HCT116 (cell line): ENCODE measurements around the gene FKBP4. TPM values are rescaled to one million over a fixed set of nuclear protein-coding genes. Genes with fewer than 3 reads are reported as not detected.

Source experiments
- ATAC-seq: fragments of 200-7000 bp; cut with Tn5 transposase; 2 replicates; pipeline ENCODE4 v1.9.1; 2020; ENCODE audit warnings: mild to moderate bottlenecking, moderate library complexity
- BruUV-seq: library from RNA; stranded (reverse); fragments of 400-500 nt; replicated peaks from 2 replicates; lab custom pipeline; 2021; lab: Mats Ljungman, UMichigan
- CTCF ChIA-PET: fragments of 300-600 bp; sonication (Branson Sonifier 250); formaldehyde crosslinking; loops from one replicate; lab custom pipeline; 2021; ENCODE audit warnings: antibody characterized with exemption; lab: Charles Lee
- POLR2A ChIA-PET: fragments of 300-600, 350-600 bp; sonication (Branson Sonifier 250); formaldehyde crosslinking; loops from one replicate; lab custom pipeline; 2021; ENCODE audit warnings: antibody characterized with exemption; lab: Charles Lee
- RAD21 ChIA-PET, 2 experiments: fragments of 300-600 bp; sonication (Branson Sonifier 250); formaldehyde crosslinking; loops; one replicate each; lab custom pipeline; 2023; ENCODE audit warnings: low total read pairs in 2 of 2; ENCODE audit not compliant: uncharacterized antibody in 2 of 2, unreplicated experiment in 2 of 2, low non-redundant PET in 1 of 2; lab: Charles Lee
- DNase-seq: peaks from one replicate; pipeline ENCODE4 v3.0.0-alpha.2; 2010; ENCODE audit warnings: low read depth, low spot score
- H2AFZ ChIP-seq: fragments of 200-600 bp; shearing (Covaris generic), sonication (generic); 2 replicates; pipeline ENCODE4 v1.6.1; 2017; ENCODE audit warnings: low read depth, mixed run types, mixed read lengths, antibody characterized with exemption, low read length; ENCODE audit not compliant: poor library complexity, severe bottlenecking
- H3K27ac ChIP-seq: 2 replicates; pipeline ENCODE4 v1.5.1; 2012; ENCODE audit warnings: low read depth, low read length
- H3K27me3 ChIP-seq: fragments of 200-600 bp; sonication (generic); 2 replicates; pipeline ENCODE4 v1.6.1; 2016; ENCODE audit warnings: mixed run types, low read length, mixed read lengths; ENCODE audit not compliant: insufficient read depth
- H3K36me3 ChIP-seq, 2 experiments: fragments of 200-500 bp in 1 of 2; fragments of 200-600 bp in 1 of 2; sonication (Bioruptor generic) in 1 of 2; sonication (generic) in 1 of 2; 2 replicates each; pipeline versions ENCODE4 v1.5.1 to v1.6.1; 2014 to 2016; ENCODE audit warnings: low read length in 2 of 2, inconsistent platforms in 1 of 2, mixed read lengths in 1 of 2, mixed run types in 1 of 2; ENCODE audit not compliant: insufficient read depth in 2 of 2, control insufficient read depth in 1 of 2
- H3K4me1 ChIP-seq, 2 experiments: fragments of 200-600 bp in 1 of 2; sonication (generic) in 1 of 2; 2 replicates each; pipeline versions ENCODE4 v1.5.1 to v1.6.1; 2012 to 2017; ENCODE audit warnings: low read length in 2 of 2, inconsistent platforms in 1 of 2, mild to moderate bottlenecking in 1 of 2, mixed read lengths in 1 of 2, mixed run types in 1 of 2, moderate library complexity in 1 of 2; ENCODE audit not compliant: insufficient read depth in 2 of 2, control insufficient read depth in 1 of 2
- H3K4me2 ChIP-seq: fragments of 200-600 bp; sonication (generic); 2 replicates; pipeline ENCODE4 v1.6.1; 2017; ENCODE audit warnings: mixed run types, low read length, mixed read lengths
- H3K4me3 ChIP-seq, 2 experiments: fragments of 200-600 bp in 1 of 2; sonication (generic) in 1 of 2; replicated peaks in 1 of 2; 2 replicates each; pipeline ENCODE4 v1.5.1; 2011 to 2016; ENCODE audit warnings: low read length in 2 of 2, control low read depth in 1 of 2, low read depth in 1 of 2, mild to moderate bottlenecking in 1 of 2, mixed read lengths in 1 of 2, mixed run types in 1 of 2
- H3K79me2 ChIP-seq: fragments of 200-600 bp; sonication (generic); 2 replicates; pipeline ENCODE4 v1.6.1; 2017; ENCODE audit warnings: mild to moderate bottlenecking, mixed run types, low read length, moderate library complexity, mixed read lengths; ENCODE audit not compliant: insufficient read depth
- H3K9ac ChIP-seq: fragments of 200-600 bp; sonication (generic); 2 replicates; pipeline ENCODE4 v1.6.1; 2016; ENCODE audit warnings: low read length, mixed read lengths
- H3K9me2 ChIP-seq: fragments of 200-600 bp; sonication (generic), shearing (Covaris generic); 2 replicates; pipeline ENCODE4 v1.6.1; 2017; ENCODE audit warnings: mixed run types, mild to moderate bottlenecking, moderate library complexity; ENCODE audit not compliant: insufficient read depth
- H3K9me3 ChIP-seq, 2 experiments: fragments of 200-500 bp in 1 of 2; fragments of 200-600 bp in 1 of 2; sonication (Bioruptor generic) in 1 of 2; sonication (generic) in 1 of 2; 2 replicates each; pipeline ENCODE4 v1.6.1; 2014 to 2017; ENCODE audit warnings: low read length in 2 of 2, mixed read lengths in 2 of 2, inconsistent platforms in 1 of 2, low read depth in 1 of 2, mild to moderate bottlenecking in 1 of 2, mixed run types in 1 of 2, moderate library complexity in 1 of 2; ENCODE audit not compliant: control insufficient read depth in 1 of 2, insufficient read depth in 1 of 2
- H4K20me1 ChIP-seq: fragments of 200-600 bp; sonication (generic), shearing (Covaris generic); 2 replicates; pipeline ENCODE4 v1.6.1; 2017; ENCODE audit warnings: mixed run types, mild to moderate bottlenecking, moderate library complexity; ENCODE audit not compliant: insufficient read depth
- JUND ChIP-seq: IDR thresholded peaks from 2 replicates; pipeline ENCODE4 v1.6.1; 2012
- MAX ChIP-seq: IDR thresholded peaks from 2 replicates; pipeline ENCODE4 v1.6.1; 2012
- RAD21 ChIP-seq: IDR thresholded peaks from 2 replicates; pipeline ENCODE4 v1.6.1; 2012; ENCODE audit warnings: low read depth, mild to moderate bottlenecking
- YY1 ChIP-seq: IDR thresholded peaks from 2 replicates; pipeline ENCODE4 v1.6.1; 2011; ENCODE audit warnings: low read length, low read depth, moderate library complexity, mild to moderate bottlenecking; ENCODE audit not compliant: insufficient replicate concordance; ENCODE audit errors: extremely low read depth
- intact Hi-C: fragments of 100-400 bp; cut with micrococcal nuclease; formaldehyde crosslinking; loops from 2 replicates; pipeline ENCODE4 v1.10.0; 2022
- total RNA-seq: library from RNA; stranded (reverse); gene quantifications from one replicate; pipeline ENCODE4 v1.2.1, GENCODE V29; 2021; ENCODE audit not compliant: unreplicated experiment

The FKBP4 gene
- total RNA-seq, 1 experiment from 2014 or later = 178 TPM

GRCh38 chr12:2833810-2834209 lies 39.0 kb downstream of the FKBP4 start:
- H2AFZ ChIP-seq = no peak overlapping the region
- BruUV-seq = no TSS peak
- H3K4me3 ChIP-seq = no peak overlapping the region
- no peaks in the 10 kb centered on the region for H3K79me2 ChIP-seq
- ChIA-PET RAD21 (no interaction called here), CTCF (no interaction called here), POLR2A (no interaction called here)
- no peak for TF ChIP-seq RAD21
- H3K36me3 ChIP-seq = no peaks in the 10 kb centered on the region
- intact Hi-C loops = no loop called here
- DNase-seq (no peak), ATAC-seq (no peak)
- H3K4me1 ChIP-seq = no peaks in the 10 kb centered on the region
- H3K27me3 ChIP-seq = no peaks in the 10 kb centered on the region
- H3K9me3 ChIP-seq = no peaks in the 10 kb centered on the region
- H3K9ac ChIP-seq = no peak overlapping the region
- no peak overlapping the region for H3K27ac ChIP-seq
- H3K9me2 ChIP-seq = no peaks in the 10 kb centered on the region
- no peak overlapping the region for H3K4me2 ChIP-seq
- no peaks in the 10 kb centered on the region for H4K20me1 ChIP-seq

GRCh38 chr12:2834581-2835491 lies 40.1 kb downstream of the FKBP4 start, which contains the start of gene NRIP2:
TSS of gene NRIP2 (minus strand) at chr12:2835035. CDS start at chr12:2834983, 52 bp downstream.
- H4K20me1 ChIP-seq = no peaks in the 10 kb centered on the region
- no TSS peak for BruUV-seq
- H3K36me3 ChIP-seq = 0 out of 4 replicates have a peak, but pooled peaks cover 0 to 3% of the 10 kb centered on the region in 2 experiments
- intact Hi-C loops = no loop called here
- no peaks in the 10 kb centered on the region for H3K27me3 ChIP-seq
- RAD21 ChIA-PET = no interaction called here
- H3K9ac ChIP-seq = no peak within 1 kb of the TSS
- H3K4me3 ChIP-seq = no peak within 1 kb of the TSS
- H3K4me1 ChIP-seq = no peaks in the 10 kb centered on the region
- no peak within 1 kb of the TSS for H3K27ac ChIP-seq
- POLR2A ChIA-PET = no interaction called here
- no peak for DNase-seq
- no peaks in the 10 kb centered on the region for H3K79me2 ChIP-seq
- H3K9me3 ChIP-seq = no peaks in the 10 kb centered on the region
- no peak within 1 kb of the TSS for H3K4me2 ChIP-seq
- H2AFZ ChIP-seq = no peak within 1 kb of the TSS
- H3K9me2 ChIP-seq = no peaks in the 10 kb centered on the region
- TF ChIP-seq YY1 = no peak
- no peak for TF ChIP-seq JUND
- no peak for TF ChIP-seq MAX
- TF ChIP-seq, all 23 proteins: peak for 0
- CTCF ChIA-PET = no interaction called here
- 0 out of 2 replicates have a peak, but pooled peaks have one; percentile 23 for ATAC-seq
